Measurements from ENCODE around the gene BPIFA3.

The BPIFA3 gene

DNA sequence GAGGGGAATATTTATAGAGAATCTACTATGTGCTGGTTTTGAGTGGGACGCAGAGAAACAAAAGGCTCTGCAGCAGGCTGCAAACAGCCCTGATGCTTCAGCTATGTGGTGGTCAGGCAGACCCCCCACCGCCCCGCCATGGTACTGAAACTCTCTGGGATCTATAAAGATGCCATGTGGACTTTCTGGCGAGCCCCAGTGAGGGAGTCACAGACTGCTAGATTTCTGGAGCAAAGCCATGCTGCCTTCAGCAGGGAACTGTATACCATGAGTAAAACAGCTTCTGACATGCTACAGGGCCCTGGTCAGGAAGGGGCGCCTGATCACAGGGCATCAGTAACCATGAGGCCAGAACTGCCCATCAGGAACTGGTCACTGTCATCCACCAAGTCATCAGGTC, 46.6 kb downstream of the BPIFA3 start:
- no peak for DNase-seq (ENCODE audit: low read depth)

DNA sequence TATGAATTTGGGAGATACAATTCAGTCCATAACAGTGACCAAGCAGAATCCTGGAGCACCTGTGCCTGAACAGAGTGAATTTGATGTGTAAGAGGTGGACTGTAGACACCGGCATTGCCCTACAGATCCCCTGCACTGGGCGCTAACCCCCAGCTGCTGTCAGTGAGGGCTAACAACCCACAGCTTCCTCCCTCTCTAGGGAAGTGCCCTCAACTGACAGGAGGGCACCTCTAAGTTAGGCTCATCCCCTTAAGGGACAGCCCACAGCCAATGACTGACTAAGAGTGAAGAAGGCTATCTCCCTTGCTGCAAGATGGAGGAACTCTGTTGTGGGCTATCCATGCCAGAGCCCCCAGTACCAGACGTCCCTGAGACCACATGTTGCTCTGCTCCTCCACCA, 50.5 kb downstream of the BPIFA3 start:
- no peak for DNase-seq (ENCODE audit: low read depth)

DNA sequence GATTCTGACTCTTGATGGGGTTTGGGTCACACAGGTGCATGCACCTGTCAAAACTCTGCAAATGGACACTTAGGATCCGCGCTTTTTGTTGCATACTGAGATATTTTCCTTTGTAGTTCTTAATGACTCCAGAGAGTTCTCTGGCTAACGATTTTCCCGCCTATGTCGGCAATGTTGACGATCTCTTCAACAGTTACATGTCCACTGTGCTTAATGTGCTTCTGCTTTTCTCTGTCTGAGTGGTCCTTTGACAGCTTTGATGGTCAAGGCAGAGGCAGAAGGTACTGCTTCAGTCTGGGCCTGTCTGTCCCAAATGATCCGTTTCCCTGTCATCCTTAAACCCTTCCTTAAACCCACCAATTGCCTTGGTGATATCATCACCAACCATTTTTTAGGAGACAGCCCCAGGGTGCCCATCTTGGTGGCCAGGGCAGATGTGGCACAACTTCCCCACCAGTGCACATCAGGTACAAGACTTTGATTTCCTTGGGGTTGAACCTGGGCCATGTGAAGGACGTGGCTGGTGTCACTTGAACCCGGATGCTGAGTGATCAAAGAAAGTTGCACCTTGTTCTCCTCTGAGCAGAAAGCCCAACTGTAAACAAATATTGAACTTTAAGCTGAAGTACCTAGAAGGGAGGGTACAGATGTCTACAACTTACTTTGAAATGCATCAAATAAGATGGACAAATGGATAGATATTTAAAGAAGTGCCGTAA, 55.2 kb downstream of the BPIFA3 start:
- no peak for DNase-seq (ENCODE audit: low read depth)

DNA sequence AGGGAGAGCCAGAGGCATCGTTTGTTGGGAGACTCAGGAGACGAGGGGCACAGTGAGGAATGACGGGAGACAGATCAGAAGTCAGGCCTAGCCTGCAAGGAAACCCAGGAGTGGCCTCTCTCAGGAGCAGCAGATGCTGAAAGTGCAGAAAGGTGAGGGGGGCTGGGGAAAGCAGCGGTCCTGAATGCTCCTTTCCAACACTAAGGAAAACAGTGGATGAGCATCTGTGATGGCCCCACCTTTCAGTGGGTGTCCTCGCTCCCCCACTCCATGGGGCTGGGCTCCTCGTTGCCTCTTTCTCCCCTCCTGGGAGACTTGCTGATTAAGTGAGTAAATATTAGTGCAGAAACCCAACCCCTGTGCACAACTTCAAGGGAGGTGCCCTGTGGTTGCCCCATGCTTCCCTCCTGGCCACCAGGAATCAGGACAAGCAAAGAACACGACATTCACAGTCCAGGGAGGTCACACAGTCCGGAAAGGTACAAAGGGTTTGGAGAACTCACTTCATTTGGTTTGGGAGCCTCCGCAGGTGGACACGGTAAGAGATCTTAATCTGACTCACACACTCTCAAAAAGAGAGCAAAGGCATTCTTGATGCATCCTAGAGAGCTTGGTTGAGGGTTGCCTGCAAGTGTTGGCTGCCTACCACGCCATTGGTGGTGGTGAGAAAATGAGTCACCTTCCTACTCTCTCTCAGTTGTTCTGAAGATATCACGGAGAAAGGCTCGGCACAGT, 56.1 kb downstream of the BPIFA3 start:
- no peak for DNase-seq (ENCODE audit: low read depth)

DNA sequence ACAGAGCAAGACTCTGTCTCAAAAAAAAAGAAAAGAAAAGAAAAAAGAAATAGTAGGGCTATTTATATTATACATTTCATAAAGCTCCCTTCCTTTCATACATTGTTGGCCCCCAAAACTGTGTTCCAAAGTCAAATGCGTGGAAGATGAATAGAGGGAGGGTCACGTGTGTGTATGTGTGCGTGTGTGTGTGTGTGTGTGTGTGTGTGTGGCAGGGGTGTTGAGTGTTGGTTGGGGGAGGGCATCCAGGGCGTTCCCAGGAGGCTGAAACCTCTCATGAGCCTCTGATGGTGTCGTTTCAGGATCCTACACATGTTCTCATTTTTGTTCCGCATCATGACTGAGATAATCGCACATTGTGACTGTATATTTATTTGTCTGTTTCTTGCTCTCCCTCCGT, 58.1 kb downstream of the BPIFA3 start:
- DNase-seq (ENCODE audit: low read depth), result no peak

DNA sequence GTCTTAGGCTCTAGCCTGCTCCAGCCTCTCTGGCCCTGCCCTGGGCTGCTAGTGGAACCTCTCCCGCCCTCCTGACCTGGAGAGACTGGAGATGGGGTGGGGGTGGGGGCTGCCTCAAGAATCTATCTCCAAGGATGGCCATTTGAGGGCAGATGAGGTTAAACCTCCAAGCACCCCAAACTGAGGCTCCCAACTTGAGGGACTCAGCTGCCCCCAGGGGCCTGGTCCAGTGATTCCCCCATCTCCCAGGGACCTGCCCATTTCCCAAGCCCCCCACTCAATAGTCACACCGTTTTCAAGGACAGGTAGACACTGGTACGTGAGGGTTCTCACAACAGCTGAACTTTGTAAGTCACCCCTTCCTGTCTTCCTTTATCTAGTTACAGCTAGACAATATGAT, 58.7 kb downstream of the BPIFA3 start:
- no peak for DNase-seq (ENCODE audit: low read depth)

DNA sequence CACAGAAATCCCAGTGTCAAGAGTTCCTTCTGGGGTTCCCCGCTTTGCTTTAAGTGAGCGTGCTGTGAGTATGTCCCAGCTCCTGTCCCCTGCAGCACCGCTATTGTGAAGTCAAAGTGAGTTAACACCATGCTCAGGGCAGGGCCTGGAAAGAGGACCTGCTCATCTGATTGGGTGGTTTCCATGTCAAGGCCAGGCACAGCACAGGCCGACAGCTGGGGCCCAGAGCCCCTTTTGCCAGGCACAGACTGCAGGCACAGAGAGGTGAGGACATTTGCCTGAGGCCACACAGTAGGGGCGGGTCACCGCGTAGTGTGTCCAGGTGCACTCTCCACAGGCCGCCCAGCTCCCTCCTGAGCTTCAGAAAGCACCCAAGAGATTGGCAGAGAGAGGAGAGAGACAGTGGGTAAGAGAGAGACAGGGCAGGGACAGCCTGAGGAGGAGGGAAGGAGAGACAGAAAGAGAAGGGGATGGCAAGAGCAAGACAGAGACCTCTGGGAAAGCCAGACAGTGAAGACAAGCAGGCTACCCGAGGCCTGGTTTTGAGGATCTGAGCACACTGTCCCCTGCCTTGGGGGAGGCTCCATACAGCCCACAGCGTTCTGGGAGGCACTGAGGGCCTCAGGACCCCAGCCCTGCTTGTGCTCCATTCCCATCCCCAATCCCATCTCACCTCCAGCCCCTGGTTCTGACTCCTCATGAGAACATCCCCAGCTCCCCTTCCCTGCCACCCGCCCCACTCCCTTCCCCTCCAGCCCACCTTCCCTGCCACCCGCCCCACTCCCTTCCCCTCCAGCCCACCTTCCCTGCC, 59.4 kb downstream of the BPIFA3 start:
- no peak for DNase-seq (ENCODE audit: low read depth)

Measured in HS-5 (cell line).